ENCODE data around the gene ASB10. TPM values are rescaled to one million over a fixed set of nuclear protein-coding genes. Genes with fewer than 3 reads are reported as not detected.

ASB10 gene
- total RNA-seq, 1 donor from 2014 or later, result not detected

DNA sequence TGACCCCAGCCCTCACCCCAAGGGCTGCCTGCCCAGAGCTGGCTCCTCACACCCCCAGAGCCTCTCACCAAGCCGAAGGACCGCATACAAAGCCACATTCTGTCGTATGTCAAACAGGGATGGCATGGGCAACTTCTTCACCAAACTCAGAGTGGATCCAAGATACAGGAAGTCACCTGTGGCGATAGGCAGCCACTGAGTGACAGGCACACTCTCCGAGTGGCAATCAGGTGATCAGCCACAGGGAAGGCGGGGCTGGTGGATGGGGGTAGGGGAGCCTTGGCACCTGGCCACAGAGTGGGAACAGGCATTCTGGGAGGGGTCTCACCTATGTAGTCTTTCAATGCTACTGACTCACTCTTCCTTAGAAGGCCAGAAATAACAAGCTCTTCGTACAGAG lies 7.1 kb upstream of the ASB10 start:
- TF ChIP-seq, protein P1, sequence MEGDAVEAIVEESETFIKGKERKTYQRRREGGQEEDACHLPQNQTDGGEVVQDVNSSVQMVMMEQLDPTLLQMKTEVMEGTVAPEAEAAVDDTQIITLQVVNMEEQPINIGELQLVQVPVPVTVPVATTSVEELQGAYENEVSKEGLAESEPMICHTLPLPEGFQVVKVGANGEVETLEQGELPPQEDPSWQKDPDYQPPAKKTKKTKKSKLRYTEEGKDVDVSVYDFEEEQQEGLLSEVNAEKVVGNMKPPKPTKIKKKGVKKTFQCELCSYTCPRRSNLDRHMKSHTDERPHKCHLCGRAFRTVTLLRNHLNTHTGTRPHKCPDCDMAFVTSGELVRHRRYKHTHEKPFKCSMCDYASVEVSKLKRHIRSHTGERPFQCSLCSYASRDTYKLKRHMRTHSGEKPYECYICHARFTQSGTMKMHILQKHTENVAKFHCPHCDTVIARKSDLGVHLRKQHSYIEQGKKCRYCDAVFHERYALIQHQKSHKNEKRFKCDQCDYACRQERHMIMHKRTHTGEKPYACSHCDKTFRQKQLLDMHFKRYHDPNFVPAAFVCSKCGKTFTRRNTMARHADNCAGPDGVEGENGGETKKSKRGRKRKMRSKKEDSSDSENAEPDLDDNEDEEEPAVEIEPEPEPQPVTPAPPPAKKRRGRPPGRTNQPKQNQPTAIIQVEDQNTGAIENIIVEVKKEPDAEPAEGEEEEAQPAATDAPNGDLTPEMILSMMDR (IDR thresholded peaks at IDR 0.05; ENCODE audit: insufficient read depth, low read length, severe bottlenecking), result no peak
- H3K36me3 ChIP-seq (ENCODE audit: control insufficient read depth, insufficient read depth, low read length), result no peaks in the 10 kb centered on the region
- H3K4me3 ChIP-seq (ENCODE audit: low read depth, low read length), result no peak overlapping the region
- H3K27me3 ChIP-seq (ENCODE audit: control insufficient read depth, insufficient read depth, low read length), result peaks cover 18% of the 10 kb centered on the region
- DNase-seq (ENCODE audit: low read depth) (no peak), FAIRE-seq (no peak)

GRCh38 chr7:151193203-151193978 lies 6.3 kb upstream of the ASB10 start:
- Histone ChIP-seq H3K36me3 (ENCODE audit: control insufficient read depth, insufficient read depth, low read length) (no peaks in the 10 kb centered on the region), H3K27me3 (ENCODE audit: control insufficient read depth, insufficient read depth, low read length) (peaks cover 18% of the 10 kb centered on the region)
- no peak for FAIRE-seq

GRCh38 chr7:151192002-151192539 lies 5.0 kb upstream of the ASB10 start:
- H3K4me3 ChIP-seq (ENCODE audit: low read depth, low read length), result no peak overlapping the region
- TF ChIP-seq, protein P1 (IDR thresholded peaks at IDR 0.05; ENCODE audit: insufficient read depth, low read length, severe bottlenecking), result no peak
- no peaks in the 10 kb centered on the region for H3K36me3 ChIP-seq (ENCODE audit: control insufficient read depth, insufficient read depth, low read length)
- FAIRE-seq (no peak), DNase-seq (ENCODE audit: low read depth) (no peak)
- peaks cover 21% of the 10 kb centered on the region for H3K27me3 ChIP-seq (ENCODE audit: control insufficient read depth, insufficient read depth, low read length)

More at GRCh38 chr7:151193203-151193978, 6.3 kb upstream of the ASB10 start:
- TF ChIP-seq, protein P1 (IDR thresholded peaks at IDR 0.05; ENCODE audit: insufficient read depth, low read length, severe bottlenecking), result no peak
- no peak overlapping the region for H3K4me3 ChIP-seq (ENCODE audit: low read depth, low read length)
- DNase-seq (ENCODE audit: low read depth), result no peak

DNA sequence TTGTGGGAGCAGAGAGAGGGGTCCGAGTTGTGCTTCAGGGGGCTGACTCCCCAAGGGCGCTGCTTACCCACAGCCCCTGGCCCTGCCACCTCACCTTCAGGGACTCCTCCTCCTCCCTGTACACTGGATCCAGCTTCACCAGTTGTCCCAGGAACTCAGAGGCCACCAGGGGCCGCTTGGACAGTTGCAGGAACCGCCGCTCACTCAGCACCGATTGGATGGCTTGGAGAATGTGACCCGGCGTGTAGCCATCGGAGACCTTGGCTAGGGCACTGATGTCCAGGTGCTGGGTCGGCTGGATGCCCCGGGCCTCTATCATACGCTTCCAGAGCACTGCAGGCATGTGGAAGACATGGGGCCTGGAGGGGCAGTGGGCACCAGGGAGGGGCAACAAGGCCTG lies 4.5 kb upstream of the ASB10 start:
- Histone ChIP-seq H3K36me3 (ENCODE audit: control insufficient read depth, insufficient read depth, low read length) (no peaks in the 10 kb centered on the region), H3K27me3 (ENCODE audit: control insufficient read depth, insufficient read depth, low read length) (peaks cover 19% of the 10 kb centered on the region), H3K4me3 (ENCODE audit: low read depth, low read length) (no peak overlapping the region)
- FAIRE-seq (no peak), DNase-seq (ENCODE audit: low read depth) (no peak)
- TF ChIP-seq, protein P1 (IDR thresholded peaks at IDR 0.05; ENCODE audit: insufficient read depth, low read length, severe bottlenecking), result no peak

GRCh38 chr7:151189038-151189437 lies 2.0 kb upstream of the ASB10 start:
- Histone ChIP-seq H3K36me3 (ENCODE audit: control insufficient read depth, insufficient read depth, low read length) (no peaks in the 10 kb centered on the region), H3K4me3 (ENCODE audit: low read depth, low read length) (no peak overlapping the region), H3K27me3 (ENCODE audit: control insufficient read depth, insufficient read depth, low read length) (peaks cover 5% of the 10 kb centered on the region)
- TF ChIP-seq, protein P1 (IDR thresholded peaks at IDR 0.05; ENCODE audit: insufficient read depth, low read length, severe bottlenecking), result no peak
- FAIRE-seq (no peak), DNase-seq (ENCODE audit: low read depth) (no peak)
